Measurements from ENCODE around the gene BCAS3.

DNA sequence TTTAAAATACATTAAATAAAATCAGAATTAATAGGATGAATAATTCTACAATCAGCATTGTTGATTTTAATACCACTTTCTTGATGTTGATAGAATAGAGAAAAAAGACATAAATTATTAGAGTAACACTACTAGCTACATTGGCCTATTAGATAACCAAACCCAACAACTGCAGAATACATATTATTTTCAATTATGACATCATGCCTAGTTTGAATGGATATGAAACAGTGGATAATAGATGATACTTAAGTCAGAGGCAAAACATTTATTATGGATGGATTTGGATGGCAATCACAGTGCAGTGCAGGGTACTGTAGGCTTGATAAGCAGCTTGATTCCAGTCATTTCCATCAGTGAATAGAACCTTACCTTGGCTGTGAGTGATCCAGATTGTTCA, 293.1 kb downstream of the BCAS3 start:
- TF ChIP-seq, protein P1, sequence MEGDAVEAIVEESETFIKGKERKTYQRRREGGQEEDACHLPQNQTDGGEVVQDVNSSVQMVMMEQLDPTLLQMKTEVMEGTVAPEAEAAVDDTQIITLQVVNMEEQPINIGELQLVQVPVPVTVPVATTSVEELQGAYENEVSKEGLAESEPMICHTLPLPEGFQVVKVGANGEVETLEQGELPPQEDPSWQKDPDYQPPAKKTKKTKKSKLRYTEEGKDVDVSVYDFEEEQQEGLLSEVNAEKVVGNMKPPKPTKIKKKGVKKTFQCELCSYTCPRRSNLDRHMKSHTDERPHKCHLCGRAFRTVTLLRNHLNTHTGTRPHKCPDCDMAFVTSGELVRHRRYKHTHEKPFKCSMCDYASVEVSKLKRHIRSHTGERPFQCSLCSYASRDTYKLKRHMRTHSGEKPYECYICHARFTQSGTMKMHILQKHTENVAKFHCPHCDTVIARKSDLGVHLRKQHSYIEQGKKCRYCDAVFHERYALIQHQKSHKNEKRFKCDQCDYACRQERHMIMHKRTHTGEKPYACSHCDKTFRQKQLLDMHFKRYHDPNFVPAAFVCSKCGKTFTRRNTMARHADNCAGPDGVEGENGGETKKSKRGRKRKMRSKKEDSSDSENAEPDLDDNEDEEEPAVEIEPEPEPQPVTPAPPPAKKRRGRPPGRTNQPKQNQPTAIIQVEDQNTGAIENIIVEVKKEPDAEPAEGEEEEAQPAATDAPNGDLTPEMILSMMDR (IDR thresholded peaks at IDR 0.05), result no peak
- TF ChIP-seq POLR2A (IDR thresholded peaks at IDR 0.05), result no peak
